RPMI8226 (cell line): ENCODE results near the gene CD14.
"Not testable (repeated sequence)": the region's sequence is repeated elsewhere in the genome, so short reads cannot be mapped to it uniquely, and the experiment has no call there.

Experiments used
- DNase-seq: peaks from one replicate; pipeline ENCODE4 v3.0.0-alpha.2; 2015

CD14 gene

DNA sequence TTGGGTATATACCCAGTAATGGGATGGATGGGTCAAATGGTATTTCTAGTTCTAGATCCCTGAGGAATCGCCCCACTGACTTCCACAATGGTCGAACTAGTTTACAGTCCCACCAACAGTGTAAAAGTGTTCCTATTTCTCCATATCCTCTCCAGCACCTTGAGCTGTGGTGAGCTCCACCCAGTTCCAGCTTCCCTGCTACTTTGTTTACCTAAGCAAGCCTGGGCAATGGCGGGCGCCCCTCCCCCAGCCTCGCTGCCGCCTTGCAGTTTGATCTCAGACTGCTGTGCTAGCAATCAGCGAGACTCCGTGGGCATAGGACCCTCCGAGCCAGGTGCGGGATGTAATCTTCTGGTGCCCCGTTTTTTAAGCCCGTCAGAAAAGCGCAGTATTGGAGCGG lies 39.9 kb downstream of the CD14 start:
- DNase-seq: not testable (repeated sequence)

DNA sequence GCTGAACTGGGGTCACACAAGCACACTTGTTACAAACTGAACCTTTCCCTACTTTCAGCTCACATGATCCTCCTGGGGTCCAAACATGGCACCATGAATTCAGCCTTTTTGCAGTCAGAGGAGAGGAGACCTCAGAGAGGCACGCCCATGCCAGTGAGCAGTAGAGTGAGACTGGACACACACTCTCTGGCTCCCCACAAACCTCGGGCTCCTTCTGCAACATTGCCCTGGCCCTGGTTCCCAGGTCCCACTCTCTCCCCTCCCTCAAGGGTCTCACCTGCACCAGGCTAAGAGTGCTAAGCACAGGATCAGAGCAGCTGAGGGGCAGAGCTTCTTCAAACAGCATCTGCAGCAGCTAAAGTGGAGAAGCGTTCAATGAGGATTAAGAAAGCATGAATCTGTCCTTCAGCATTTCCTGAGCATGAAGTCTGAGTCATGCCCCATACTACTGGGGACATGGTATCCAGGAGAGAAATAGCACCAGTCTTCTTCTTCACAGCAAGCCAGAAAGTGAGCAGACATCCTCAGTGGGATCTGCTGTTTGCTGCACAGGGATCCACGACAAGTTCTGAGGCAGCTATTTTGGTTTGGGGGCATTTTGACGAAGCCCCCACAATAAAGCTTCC lies 41.1 kb downstream of the CD14 start:
- DNase-seq: peak; percentile 21

DNA sequence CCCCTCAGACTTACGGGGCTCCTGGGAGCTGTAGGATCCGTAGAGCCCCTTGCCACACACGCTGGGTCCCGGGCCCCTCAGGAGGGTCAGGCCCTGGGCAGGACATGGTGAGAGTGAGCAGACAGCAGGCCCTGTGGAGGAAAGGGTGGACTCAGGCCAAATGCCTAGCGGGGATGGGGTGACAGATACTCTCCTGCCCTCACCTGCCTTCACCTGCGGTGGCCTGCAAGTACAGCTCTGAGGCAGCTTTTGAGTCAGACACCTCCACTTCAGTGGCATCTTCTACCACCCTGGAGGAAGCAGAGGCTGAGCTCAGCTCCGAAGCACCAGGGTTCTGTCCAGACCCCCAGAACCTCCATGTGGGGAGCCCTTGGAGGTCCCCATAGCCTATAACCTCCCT lies 42.1 kb downstream of the CD14 start:
- DNase-seq: no peak

DNA sequence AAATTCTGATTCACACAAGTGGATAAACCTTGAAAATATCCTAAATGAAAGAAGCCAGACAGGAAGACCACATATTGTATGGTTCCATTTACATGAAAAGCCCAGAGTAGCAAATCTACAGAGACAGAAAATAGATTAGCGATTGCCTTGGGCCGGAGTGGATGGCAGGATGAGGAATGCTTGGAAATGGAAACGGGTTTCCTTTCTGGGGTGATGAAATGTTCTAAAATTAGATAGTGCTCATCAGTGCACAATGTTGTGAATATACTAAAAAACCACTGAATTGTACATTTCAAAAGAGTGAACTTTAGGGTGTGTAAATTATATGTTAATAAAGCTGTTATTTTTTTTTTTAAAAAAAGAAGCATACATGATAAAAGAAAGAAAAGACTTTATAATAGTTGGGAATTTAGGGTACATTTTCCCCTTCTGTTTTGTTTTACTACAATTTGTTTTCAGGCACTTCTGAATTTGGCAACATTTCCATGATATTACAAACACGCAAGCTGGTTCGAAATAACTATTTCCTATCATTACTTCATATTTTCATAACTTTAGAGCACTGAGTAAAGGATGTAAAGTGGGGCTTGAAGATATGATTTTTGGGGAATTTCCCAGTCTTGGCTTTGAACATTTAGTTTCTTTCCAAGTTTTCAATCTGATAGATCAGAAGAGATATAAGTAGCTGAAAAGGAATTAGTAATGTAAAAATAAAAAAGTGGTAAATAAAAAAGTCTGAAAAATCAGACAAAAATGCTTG lies 44.5 kb downstream of the CD14 start:
- no peak for DNase-seq

DNA sequence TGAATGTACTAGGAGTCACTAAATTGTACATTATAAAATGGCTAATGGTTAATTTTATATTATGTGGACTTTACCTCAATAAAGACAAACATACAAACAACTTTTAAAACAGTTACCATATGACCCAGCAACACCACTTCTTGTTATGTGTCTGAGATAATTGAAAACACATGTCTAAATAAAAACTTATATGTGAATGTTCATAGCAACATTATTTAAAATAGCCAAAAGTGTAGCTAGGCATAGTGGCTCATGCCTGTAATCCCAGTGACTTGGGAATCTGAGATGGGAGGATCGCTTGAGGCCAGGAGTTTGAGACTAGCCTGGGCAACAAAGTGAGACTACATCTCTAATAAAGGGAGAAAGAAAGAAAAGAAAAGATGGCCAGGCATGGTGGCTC lies 45.5 kb downstream of the CD14 start:
- DNase-seq: no peak
